ENCODE data around the gene FGD6. TPM values are rescaled to one million over a fixed set of nuclear protein-coding genes. Genes with fewer than 3 reads are reported as not detected.

FGD6 gene
- total and polyA plus RNA-seq, 7 donors = 0.96 to 7.1 (median 2.8) TPM

DNA sequence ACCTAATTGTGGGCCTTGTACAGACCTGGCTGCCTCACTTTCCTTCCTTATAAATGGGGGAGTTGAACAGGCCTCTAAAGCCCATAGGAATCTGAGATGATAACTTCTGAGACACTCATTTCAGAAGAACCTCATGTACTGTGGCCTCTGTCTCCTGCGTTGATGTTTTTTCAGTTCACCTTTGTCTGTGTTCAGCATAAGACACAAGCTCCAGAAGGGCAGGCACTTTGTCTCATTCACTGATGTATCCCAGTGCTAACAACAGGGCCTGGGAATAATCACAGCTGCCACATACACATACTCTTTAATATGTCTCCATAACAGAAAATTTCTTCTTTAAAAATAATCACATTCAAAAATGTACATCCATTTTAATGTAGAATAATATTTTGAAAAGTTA lies 3.3 kb downstream of the FGD6 start:
- WGBS, 3 donors = 91 to 97% (median 93%) methylated on average over 1 of the region's 1 CpG
- Histone ChIP-seq H3K4me1 (peaks cover 13% of the 10 kb centered on the region), H3K4me3 (no peak overlapping the region), H3K36me3 (ENCODE audit: insufficient read depth in 1 of 2, low read depth in 1 of 2) (no peaks in the 10 kb centered on the region), H3K27ac (no peak overlapping the region), H3K27me3 (ENCODE audit: insufficient read depth in 3 of 3, low read length in 2 of 3) (no peaks in the 10 kb centered on the region), H3K9me3 (no peaks in the 10 kb centered on the region)
- intact Hi-C loops (cut with DNase I) = no loop called here
- no peak for ATAC-seq
- DNase-seq = no peak
- TF ChIP-seq, protein P1, sequence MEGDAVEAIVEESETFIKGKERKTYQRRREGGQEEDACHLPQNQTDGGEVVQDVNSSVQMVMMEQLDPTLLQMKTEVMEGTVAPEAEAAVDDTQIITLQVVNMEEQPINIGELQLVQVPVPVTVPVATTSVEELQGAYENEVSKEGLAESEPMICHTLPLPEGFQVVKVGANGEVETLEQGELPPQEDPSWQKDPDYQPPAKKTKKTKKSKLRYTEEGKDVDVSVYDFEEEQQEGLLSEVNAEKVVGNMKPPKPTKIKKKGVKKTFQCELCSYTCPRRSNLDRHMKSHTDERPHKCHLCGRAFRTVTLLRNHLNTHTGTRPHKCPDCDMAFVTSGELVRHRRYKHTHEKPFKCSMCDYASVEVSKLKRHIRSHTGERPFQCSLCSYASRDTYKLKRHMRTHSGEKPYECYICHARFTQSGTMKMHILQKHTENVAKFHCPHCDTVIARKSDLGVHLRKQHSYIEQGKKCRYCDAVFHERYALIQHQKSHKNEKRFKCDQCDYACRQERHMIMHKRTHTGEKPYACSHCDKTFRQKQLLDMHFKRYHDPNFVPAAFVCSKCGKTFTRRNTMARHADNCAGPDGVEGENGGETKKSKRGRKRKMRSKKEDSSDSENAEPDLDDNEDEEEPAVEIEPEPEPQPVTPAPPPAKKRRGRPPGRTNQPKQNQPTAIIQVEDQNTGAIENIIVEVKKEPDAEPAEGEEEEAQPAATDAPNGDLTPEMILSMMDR (IDR thresholded peaks at IDR 0.05) = no peak

DNA sequence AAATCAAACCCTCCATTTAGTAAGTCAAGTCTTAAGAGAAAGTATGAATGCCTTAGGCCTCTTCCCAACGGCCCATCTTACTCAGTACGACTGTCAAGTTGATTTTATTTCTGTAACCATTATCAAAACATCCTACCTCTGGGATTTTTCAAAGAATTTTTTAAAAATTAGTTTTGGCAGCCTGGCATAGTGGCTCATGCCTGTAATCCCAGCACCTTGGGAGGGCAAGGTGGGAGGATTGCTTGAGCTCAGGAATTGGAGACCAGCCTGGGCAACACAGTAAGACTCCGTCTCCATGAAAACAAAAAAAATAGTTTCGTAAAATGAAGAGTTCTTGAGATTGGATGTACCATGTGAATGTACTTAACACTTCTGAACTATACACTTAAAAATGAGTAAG lies 4.1 kb downstream of the FGD6 start:
- intact Hi-C loops (cut with DNase I) = no loop called here
- Histone ChIP-seq H3K36me3 (ENCODE audit: insufficient read depth in 1 of 2, low read depth in 1 of 2) (no peaks in the 10 kb centered on the region), H3K4me3 (no peak overlapping the region), H3K27ac (no peak overlapping the region), H3K27me3 (ENCODE audit: insufficient read depth in 3 of 3, low read length in 2 of 3) (no peaks in the 10 kb centered on the region), H3K9me3 (no peaks in the 10 kb centered on the region), H3K4me1 (peaks cover 12% of the 10 kb centered on the region)
- TF ChIP-seq, protein P1 (IDR thresholded peaks at IDR 0.05) = no peak
- no peak for ATAC-seq
- DNase-seq = no peak
- WGBS, 3 donors = 89 to 93% (median 90%) methylated on average over 4 of the region's 4 CpGs

DNA sequence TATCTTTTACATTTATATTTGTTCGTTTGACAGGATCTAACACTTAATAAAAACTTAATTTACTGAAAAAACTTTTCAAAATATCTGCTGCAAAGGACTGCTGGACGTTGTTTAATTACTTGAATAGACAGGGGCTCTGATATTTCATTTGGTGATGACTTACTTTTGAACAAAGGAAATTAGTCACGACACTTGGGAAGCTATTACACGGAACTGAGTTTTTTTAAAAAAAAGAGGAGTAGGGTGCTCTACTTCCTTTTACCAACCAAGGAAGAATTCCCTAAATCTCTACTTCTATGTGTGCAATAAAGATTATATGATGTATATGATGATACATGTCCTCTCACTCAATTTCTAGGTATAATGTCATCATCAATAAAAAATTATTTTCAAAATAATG lies 4.7 kb downstream of the FGD6 start:
- no peaks in the 10 kb centered on the region for H3K27me3 ChIP-seq (ENCODE audit: insufficient read depth in 3 of 3, low read length in 2 of 3)
- 72 to 77% (median 76%) methylated on average over 4 of the region's 4 CpGs for WGBS, 3 donors
- intact Hi-C loops (cut with DNase I) = no loop called here
- no peaks in the 10 kb centered on the region for H3K9me3 ChIP-seq
- DNase-seq = no peak
- H3K36me3 ChIP-seq (ENCODE audit: insufficient read depth in 1 of 2, low read depth in 1 of 2) = no peaks in the 10 kb centered on the region
- H3K4me3 ChIP-seq = no peak overlapping the region
- H3K27ac ChIP-seq = no peak overlapping the region
- ATAC-seq = no peak
- H3K4me1 ChIP-seq = peaks cover 12% of the 10 kb centered on the region
- TF ChIP-seq, protein P1 (IDR thresholded peaks at IDR 0.05) = no peak

DNA sequence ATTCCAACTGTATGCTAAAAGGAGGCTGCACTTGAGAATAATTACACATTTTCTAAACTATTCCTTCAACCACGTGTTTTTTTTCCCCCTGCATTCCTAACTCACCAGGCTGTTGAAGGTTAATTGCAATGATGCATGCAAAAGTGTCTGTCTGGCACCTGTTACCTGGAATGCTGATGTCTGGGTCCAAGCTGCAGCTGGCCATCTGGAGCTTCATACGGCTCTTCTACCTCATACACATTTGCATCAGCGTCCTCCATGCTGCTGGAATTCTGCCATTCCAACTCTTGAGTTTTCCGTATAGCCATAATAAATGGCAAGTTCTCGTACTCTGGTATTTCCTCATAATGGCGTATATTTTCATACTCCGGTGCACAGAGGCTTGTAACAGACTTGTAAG lies 8.6 kb downstream of the FGD6 start:
- Histone ChIP-seq H3K4me1 (peaks cover 4% of the 10 kb centered on the region), H3K4me3 (no peak overlapping the region), H3K27me3 (ENCODE audit: insufficient read depth in 3 of 3, low read length in 2 of 3) (no peaks in the 10 kb centered on the region), H3K36me3 (ENCODE audit: insufficient read depth in 1 of 2, low read depth in 1 of 2) (no peaks in the 10 kb centered on the region), H3K27ac (no peak overlapping the region), H3K9me3 (no peaks in the 10 kb centered on the region)
- ATAC-seq (no peak), DNase-seq (no peak)
- TF ChIP-seq, protein P1 (IDR thresholded peaks at IDR 0.05) = no peak
- 81 to 91% (median 83%) methylated on average over 7 of the region's 7 CpGs for WGBS, 3 donors
- intact Hi-C loops (cut with DNase I) = no loop called here

DNA sequence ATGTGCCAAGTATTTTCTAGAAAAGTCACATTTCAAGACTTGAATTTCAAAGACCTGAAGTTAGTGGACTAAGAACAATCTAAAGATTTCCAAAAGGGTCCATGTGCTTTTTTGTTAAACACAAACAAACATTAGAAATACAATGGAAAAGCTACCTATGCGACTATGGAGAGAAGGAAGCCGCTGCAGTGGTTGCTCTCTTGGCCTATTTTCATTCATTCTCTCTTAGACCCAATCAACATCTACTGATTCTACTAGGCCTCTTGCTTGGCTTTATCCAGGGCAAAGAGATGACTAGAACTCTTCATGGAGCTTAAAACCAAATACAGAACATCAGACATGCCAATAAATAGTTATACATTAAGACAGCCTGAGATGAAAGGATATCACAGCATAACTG lies 9.9 kb downstream of the FGD6 start:
- Histone ChIP-seq H3K4me3 (no peak overlapping the region), H3K27me3 (ENCODE audit: insufficient read depth in 3 of 3, low read length in 2 of 3) (no peaks in the 10 kb centered on the region), H3K4me1 (peaks cover 10% of the 10 kb centered on the region), H3K36me3 (ENCODE audit: insufficient read depth in 1 of 2, low read depth in 1 of 2) (no peaks in the 10 kb centered on the region), H3K27ac (no peak overlapping the region), H3K9me3 (no peaks in the 10 kb centered on the region)
- TF ChIP-seq, protein P1 (IDR thresholded peaks at IDR 0.05) = no peak
- 79 to 90% (median 89%) methylated on average over 2 of the region's 2 CpGs for WGBS, 3 donors
- intact Hi-C loops (cut with DNase I) = no loop called here
- DNase-seq (no peak), ATAC-seq (no peak)

Data from psoas muscle (tissue), 8 donors.